IMR-90 (cell line): ENCODE data around the gene ALDOA. TPM values are rescaled to one million over a fixed set of nuclear protein-coding genes. Genes with fewer than 3 reads are reported as not detected.

Experiments used
- ATAC-seq: fragments of 200-7000 bp; cut with Tn5 transposase; 2 replicates; pipeline ENCODE4 v1.9.1; 2020; ENCODE audit warnings: low read depth, mild to moderate bottlenecking, moderate library complexity
- BruUV-seq: library from RNA; stranded (reverse); fragments of 400-500 nt; replicated peaks from 2 replicates; lab custom pipeline; 2021; lab: Mats Ljungman, UMichigan
- CTCF ChIA-PET: fragments of 300-600 bp; formaldehyde crosslinking; extraction: SDS; loops from one replicate; lab custom pipeline; 2021; ENCODE audit warnings: antibody characterized with exemption; lab: Yijun Ruan, JAX
- POLR2A ChIA-PET: fragments of 300-600 bp; sonication (Branson Sonifier 250); formaldehyde crosslinking; loops from one replicate; lab custom pipeline; 2022; ENCODE audit warnings: antibody characterized with exemption; ENCODE audit not compliant: unreplicated experiment; lab: Charles Lee
- DNase-seq: peaks from one replicate; pipeline ENCODE4 v3.0.0; 2013
- H2AFZ ChIP-seq: replicated peaks from 2 replicates; pipeline ENCODE3; 2013; ENCODE audit warnings: low read length, mild to moderate bottlenecking; ENCODE audit not compliant: poor library complexity
- H2AK5ac ChIP-seq: 2 replicates; pipeline ENCODE4 v1.6.1; 2013; ENCODE audit warnings: low read depth, low read length, inconsistent platforms
- H2AK9ac ChIP-seq: replicated peaks from 2 replicates; pipeline ENCODE3; 2013; ENCODE audit warnings: mild to moderate bottlenecking, low read depth, low read length, moderate library complexity; ENCODE audit not compliant: poor library complexity
- H2BK120ac ChIP-seq: 2 replicates; pipeline ENCODE4 v1.6.1; 2013; ENCODE audit warnings: low read depth, low read length, inconsistent platforms
- H2BK15ac ChIP-seq: 3 replicates; pipeline ENCODE4 v1.6.1; 2013; ENCODE audit warnings: low read depth, low read length, inconsistent platforms
- H2BK20ac ChIP-seq: 2 replicates; pipeline ENCODE4 v1.6.1; 2013; ENCODE audit warnings: low read depth, mild to moderate bottlenecking, inconsistent platforms, low read length, moderate library complexity
- H2BK5ac ChIP-seq: 2 replicates; pipeline ENCODE4 v1.6.1; 2013; ENCODE audit warnings: mild to moderate bottlenecking, low read depth, low read length, inconsistent platforms; ENCODE audit not compliant: poor library complexity, severe bottlenecking
- H3K14ac ChIP-seq: replicated peaks from 2 replicates; pipeline ENCODE4 v1.6.1; 2013; ENCODE audit warnings: low read depth, low read length, inconsistent platforms
- H3K18ac ChIP-seq: 2 replicates; pipeline ENCODE4 v1.6.1; 2013; ENCODE audit warnings: low read depth, low read length, control low read depth
- H3K23ac ChIP-seq: 2 replicates; pipeline ENCODE4 v1.6.1; 2013; ENCODE audit warnings: low read depth, low read length, inconsistent platforms
- H3K27ac ChIP-seq: 2 replicates; pipeline ENCODE4 v1.5.1; 2013; ENCODE audit warnings: mild to moderate bottlenecking, control low read depth, low read length; ENCODE audit not compliant: insufficient read depth
- H3K27me3 ChIP-seq: 2 replicates; pipeline ENCODE4 v1.6.1; 2013; ENCODE audit warnings: low read length; ENCODE audit not compliant: control insufficient read depth, insufficient read depth
- H3K36me3 ChIP-seq: 2 replicates; pipeline ENCODE4 v1.6.1; 2013; ENCODE audit warnings: low read length, mixed read lengths; ENCODE audit not compliant: control insufficient read depth, insufficient read depth
- H3K4ac ChIP-seq: 2 replicates; pipeline ENCODE4 v1.6.1; 2013; ENCODE audit warnings: low read depth, low read length, inconsistent platforms
- H3K4me1 ChIP-seq: 2 replicates; pipeline ENCODE4 v1.6.1; 2013; ENCODE audit warnings: low read length, mixed read lengths; ENCODE audit not compliant: control insufficient read depth, insufficient read depth
- H3K4me2 ChIP-seq: 2 replicates; pipeline ENCODE4 v1.6.1; 2013; ENCODE audit warnings: low read depth, mild to moderate bottlenecking, control low read depth, low read length, moderate library complexity
- H3K4me3 ChIP-seq: 2 replicates; pipeline ENCODE4 v1.5.1; 2013; ENCODE audit warnings: low read depth, mild to moderate bottlenecking, control low read depth, low read length, moderate library complexity; ENCODE audit not compliant: insufficient read depth
- H3K56ac ChIP-seq: 2 replicates; pipeline ENCODE4 v1.6.1; 2013; ENCODE audit warnings: low read length, inconsistent platforms; ENCODE audit not compliant: insufficient read depth; ENCODE audit errors: extremely low read depth
- H3K79me1 ChIP-seq, 2 experiments: 2 replicates each; pipeline ENCODE4 v1.6.1; 2013; ENCODE audit warnings: low read length in 2 of 2, inconsistent platforms in 1 of 2, low read depth in 1 of 2
- H3K9ac ChIP-seq: 2 replicates; pipeline ENCODE4 v1.6.1; 2013; ENCODE audit warnings: low read depth, low read length, control low read depth
- H3K9me1 ChIP-seq: 2 replicates; pipeline ENCODE4 v1.6.1; 2013; ENCODE audit warnings: low read length, inconsistent platforms; ENCODE audit not compliant: insufficient read depth
- H3K9me3 ChIP-seq: 2 replicates; pipeline ENCODE4 v1.6.1; 2013; ENCODE audit warnings: low read length; ENCODE audit not compliant: control insufficient read depth, insufficient read depth
- H4K20me1 ChIP-seq: 2 replicates; pipeline ENCODE4 v1.6.1; 2013; ENCODE audit warnings: low read length, inconsistent platforms; ENCODE audit not compliant: insufficient read depth
- H4K5ac ChIP-seq: 2 replicates; pipeline ENCODE4 v1.6.1; 2013; ENCODE audit warnings: mild to moderate bottlenecking, low read depth, low read length, control low read depth
- H4K8ac ChIP-seq, 2 experiments: 2 replicates each; pipeline ENCODE4 v1.6.1; 2013; ENCODE audit warnings: low read depth in 2 of 2, low read length in 2 of 2, control low read depth in 1 of 2, inconsistent platforms in 1 of 2
- H4K91ac ChIP-seq: 2 replicates; pipeline ENCODE4 v1.6.1; 2013; ENCODE audit warnings: low read depth, low read length, inconsistent platforms; ENCODE audit not compliant: insufficient read depth
- ELK1 ChIP-seq: fragments of 150-350 bp; IDR thresholded peaks from 2 replicates; pipeline ENCODE4 v1.6.1; 2016; ENCODE audit warnings: low read depth, mild to moderate bottlenecking, low read length, moderate library complexity, borderline replicate concordance
- FOS ChIP-seq: fragments of 150-350 bp; IDR thresholded peaks from 2 replicates; pipeline ENCODE4 v1.6.1; 2016; ENCODE audit warnings: low read depth, low read length
- POLR2A ChIP-seq: IDR thresholded peaks from 2 replicates; pipeline ENCODE4 v1.6.1; 2012; ENCODE audit warnings: mild to moderate bottlenecking, low read depth, low read length
- WGBS, 2 experiments: methylation state at CpG; one replicate each; pipeline versions ENCODE4 v1.1.5 to v1.1.7; 2013; ENCODE audit warnings: missing lambda C conversion rate in 2 of 2; ENCODE audit not compliant: insufficient read length in 1 of 2; ENCODE audit errors: extremely low coverage in 2 of 2; 5-methylcytosine and 5-hydroxymethylcytosine counted together
- dilution Hi-C: fragments of 300-500 bp; cut with HindIII; formaldehyde crosslinking; loops from one replicate; pipeline ENCODE4 v1.14.3; 2018; ENCODE audit warnings: low sequenced_read_pairs; ENCODE audit not compliant: unreplicated experiment
- in situ Hi-C: fragments of 300-500 bp; cut with MboI; formaldehyde crosslinking; loops from 3 replicates; pipeline ENCODE4 v1.14.3; 2019; ENCODE audit warnings: low sequenced_read_pairs, inconsistent platforms, mixed read lengths
- intact Hi-C: fragments of 100-400 bp; cut with micrococcal nuclease; formaldehyde crosslinking; loops from 2 replicates; pipeline ENCODE4 v1.10.0; 2022
- polyA plus RNA-seq, 3 experiments: library from polyadenylated mRNA; depleted of rRNA; stranded (reverse); fragments of >200 nt; gene quantifications; 2 replicates each; pipeline ENCODE4 v1.2.3, GENCODE V29; 2012; ENCODE audit warnings: low replicate concordance in 1 of 3
- total RNA-seq: library from RNA; depleted of rRNA; stranded (reverse); fragments of >200 nt; gene quantifications from 2 replicates; pipeline ENCODE4 v1.2.3, GENCODE V29; 2012

The ALDOA gene
- total and polyA plus RNA-seq, 2 of the 4 experiments (the other 2 are of a cell fraction): 1,697 to 1,990 TPM

DNA sequence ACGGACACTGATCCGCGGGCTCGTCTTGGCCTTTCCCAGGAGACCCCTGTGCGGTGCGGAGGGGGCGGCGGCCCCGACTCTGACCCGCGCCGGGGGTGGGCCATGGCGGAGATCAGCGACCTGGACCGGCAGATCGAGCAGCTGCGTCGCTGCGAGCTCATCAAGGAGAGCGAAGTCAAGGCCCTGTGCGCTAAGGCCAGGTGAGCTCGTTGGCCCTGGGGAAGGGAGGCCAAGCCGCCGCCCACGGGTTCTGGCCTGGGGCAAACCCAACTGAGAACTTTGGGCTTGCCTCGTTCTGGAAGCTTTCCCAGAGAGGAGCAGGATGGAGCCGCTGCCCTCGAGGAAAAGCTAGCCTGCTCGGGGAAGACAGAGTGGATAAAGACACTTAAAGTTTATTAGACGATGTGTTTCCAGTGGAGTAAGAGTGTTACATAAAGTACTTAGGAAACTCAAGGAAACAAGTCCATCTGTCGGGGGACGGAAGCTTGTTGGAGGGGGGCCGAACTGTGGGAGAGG, 10.8 kb downstream of the ALDOA start:
- CTCF ChIA-PET: interaction anchor here (1.0 kb wide), 1 partner anchor 15 kb away, joined by 4 read pairs; the partner anchor contains the start of gene TBX6
- peak; percentile 27 for ATAC-seq
- DNase-seq: no peak

More for the DNA sequence above, 10.8 kb downstream of the ALDOA start:
- H2AFZ ChIP-seq: peak overlapping the region; percentile 96
- in situ Hi-C loops: loop anchor here (10.0 kb wide), 1 partner anchor 328 kb away; the partner anchor contains the start of gene ZNF771
- peak overlapping the region; percentile 85 for H3K4me3 ChIP-seq
- H2BK120ac ChIP-seq: no peak overlapping the region
- H4K91ac ChIP-seq: peak overlapping the region; percentile 48; the same call in 1 of the 2 replicates
- H4K8ac ChIP-seq: peak overlapping the region; percentile 20 to 26; a peak in 3 of 4 replicates
- peaks cover 11% of the 10 kb centered on the region for H3K4me1 ChIP-seq
- H4K5ac ChIP-seq: peak overlapping the region; percentile 14; the same call in 1 of the 2 replicates
- H2AK5ac ChIP-seq: peak overlapping the region; percentile 95
- H3K36me3 ChIP-seq: peaks cover 51% of the 10 kb centered on the region
- H3K79me1 ChIP-seq: peaks cover 33 to 56% of the 10 kb centered on the region in 2 experiments
- H3K18ac ChIP-seq: no peak overlapping the region
- no peak overlapping the region for H2BK20ac ChIP-seq
- peak overlapping the region; percentile 70 for H2BK5ac ChIP-seq
- H2BK15ac ChIP-seq: 0 out of 3 replicates have a peak overlapping the region, but pooled peaks have one; percentile 20
- peak overlapping the region; percentile 70; the same call in 1 of the 2 replicates for H3K14ac ChIP-seq
- 0% methylated on average over 21 of the region's 33 CpGs; no CpG with 5 or more reads in 1 of the 2 experiments for WGBS, 2 experiments
- intact Hi-C loops: no loop called here
- peak overlapping the region; percentile 63 for H2AK9ac ChIP-seq
- H3K27me3 ChIP-seq: no peaks in the 10 kb centered on the region
- POLR2A ChIA-PET: interaction anchor here (0.5 to 0.9 kb wide), 2 partner anchors 11 to 12 kb away, joined by 4 to 5 read pairs; partner anchors contain the start of gene ALDOA
- H3K23ac ChIP-seq: peak overlapping the region; percentile 80; the same call in 1 of the 2 replicates
- no TSS peak for BruUV-seq
- peak overlapping the region; percentile 80 for H3K4ac ChIP-seq
- H3K9me3 ChIP-seq: no peaks in the 10 kb centered on the region
- peak overlapping the region; percentile 20; the same call in 1 of the 2 replicates for H3K56ac ChIP-seq
- TF ChIP-seq ELK1: no peak
- TF ChIP-seq FOS: no peak
- no peak for TF ChIP-seq POLR2A
- peak overlapping the region; percentile 88 for H3K27ac ChIP-seq
- peak overlapping the region; percentile 89 for H3K9ac ChIP-seq
- dilution Hi-C loops: no loop called here
- H3K4me2 ChIP-seq: peak overlapping the region; percentile 99
- no peaks in the 10 kb centered on the region for H3K9me1 ChIP-seq
- peaks cover 47% of the 10 kb centered on the region for H4K20me1 ChIP-seq
